IPS-20b (cell line): ENCODE results near the gene LINGO3.
A peak's percentile ranks its signal among the peaks of the same experiment; 100 is the strongest.

ENCODE experiments used
- H3K27ac ChIP-seq: one replicate; pipeline ENCODE4 v1.5.1; 2013; ENCODE audit warnings: low read length
- H3K27me3 ChIP-seq: 2 replicates; pipeline ENCODE4 v1.6.1; 2013; ENCODE audit warnings: mild to moderate bottlenecking, low read length, inconsistent platforms; ENCODE audit not compliant: insufficient read depth
- H3K36me3 ChIP-seq: 2 replicates; pipeline ENCODE4 v1.6.1; 2013; ENCODE audit warnings: low read depth, mild to moderate bottlenecking, inconsistent platforms, low read length, moderate library complexity; ENCODE audit not compliant: insufficient read depth
- H3K4me1 ChIP-seq: 2 replicates; pipeline ENCODE4 v1.6.1; 2013; ENCODE audit warnings: mild to moderate bottlenecking, control low read depth, inconsistent platforms, low read length, moderate library complexity; ENCODE audit not compliant: insufficient read depth
- H3K4me3 ChIP-seq: 2 replicates; pipeline ENCODE4 v1.5.1; 2013; ENCODE audit warnings: mild to moderate bottlenecking, low read length, inconsistent platforms
- H3K9ac ChIP-seq: 2 replicates; pipeline ENCODE4 v1.6.1; 2013; ENCODE audit warnings: low read depth, mild to moderate bottlenecking, inconsistent platforms, low read length, moderate library complexity
- H3K9me3 ChIP-seq: 2 replicates; pipeline ENCODE4 v1.6.1; 2013; ENCODE audit warnings: mild to moderate bottlenecking, low read depth, low read length, inconsistent platforms; ENCODE audit not compliant: insufficient read depth

Gene LINGO3

GRCh38 chr19:2309734-2310362, 1.9 kb upstream of the LINGO3 start:
- H3K4me1 ChIP-seq: no peaks in the 10 kb centered on the region
- peaks cover 49% of the 10 kb centered on the region for H3K27me3 ChIP-seq
- no peaks in the 10 kb centered on the region for H3K36me3 ChIP-seq
- no peak overlapping the region for H3K9ac ChIP-seq
- no peak overlapping the region for H3K27ac ChIP-seq
- peaks cover 2% of the 10 kb centered on the region for H3K9me3 ChIP-seq
- H3K4me3 ChIP-seq: no peak overlapping the region

DNA sequence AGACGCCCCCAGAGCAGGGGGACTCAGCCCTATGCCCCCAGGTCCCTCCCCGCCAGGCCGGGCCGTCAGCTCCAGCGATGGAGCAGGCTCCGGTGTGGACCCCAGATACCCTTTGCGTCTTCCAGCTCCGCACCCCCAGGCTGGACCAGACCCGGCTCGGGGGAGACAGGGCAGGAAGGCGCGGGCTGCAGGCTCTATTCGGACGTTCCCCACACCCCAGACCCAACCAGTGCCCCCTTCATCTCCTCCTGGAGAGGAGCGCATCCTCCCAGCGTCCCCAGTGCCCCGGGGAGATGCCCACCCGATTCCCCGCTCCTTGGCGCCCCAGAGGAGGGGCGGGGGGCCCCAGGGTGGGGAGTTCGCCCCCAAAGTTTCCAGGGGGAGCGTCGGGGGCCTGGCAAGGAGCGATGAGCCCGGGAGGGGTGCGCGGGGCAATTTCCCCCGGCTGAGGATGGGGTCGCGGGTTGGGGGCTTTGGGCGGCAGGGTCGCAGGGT, 389 bp downstream of the LINGO3 start:
- H3K36me3 ChIP-seq: no peaks in the 10 kb centered on the region
- no peak overlapping the region for H3K27ac ChIP-seq
- no peak overlapping the region; the same call in 1 of the 2 replicates for H3K4me3 ChIP-seq
- H3K27me3 ChIP-seq: peaks cover 62% of the 10 kb centered on the region
- no peak overlapping the region for H3K9ac ChIP-seq
- H3K9me3 ChIP-seq: no peaks in the 10 kb centered on the region
- H3K4me1 ChIP-seq: peaks cover 4% of the 10 kb centered on the region; the same call in 1 of the 2 replicates

- H3K27ac ChIP-seq: no peak overlapping the region
- H3K36me3 ChIP-seq: no peaks in the 10 kb centered on the region
- H3K9ac ChIP-seq: no peak overlapping the region
- no peak overlapping the region for H3K4me3 ChIP-seq
- H3K4me1 ChIP-seq: peaks cover 4% of the 10 kb centered on the region; the same call in 1 of the 2 replicates
- peaks cover 68% of the 10 kb centered on the region for H3K27me3 ChIP-seq
- no peaks in the 10 kb centered on the region for H3K9me3 ChIP-seq
Measured at GRCh38 chr19:2306971-2307370, 983 bp downstream of the LINGO3 start.

DNA sequence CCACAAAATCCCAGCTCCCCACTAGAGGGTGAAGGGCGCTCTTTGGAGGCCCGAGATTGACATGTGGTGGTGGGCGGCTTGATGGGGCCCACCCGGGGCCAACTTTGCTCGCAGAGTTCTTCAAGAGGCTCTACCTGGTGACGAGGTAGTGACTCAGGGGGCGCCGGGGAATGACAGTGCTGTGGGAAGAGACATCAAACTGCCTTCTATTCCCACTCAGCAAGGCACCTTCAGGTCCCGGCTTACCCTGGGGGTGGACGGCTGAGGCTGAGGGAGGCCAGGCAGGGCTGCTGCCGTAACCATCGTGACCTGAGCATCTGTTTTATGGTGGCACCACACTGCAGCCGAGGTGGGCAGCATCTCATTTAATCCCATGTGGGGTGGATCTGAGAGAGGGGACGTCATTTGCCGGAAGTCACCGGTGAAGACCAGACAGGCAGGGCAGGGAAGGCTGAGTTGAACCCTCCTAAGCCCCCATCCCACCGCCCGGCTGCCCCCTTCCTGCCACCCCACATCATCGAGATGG, 1.6 kb downstream of the LINGO3 start:
- Histone ChIP-seq H3K27ac (no peak overlapping the region), H3K27me3 (peaks cover 71% of the 10 kb centered on the region), H3K9ac (no peak overlapping the region), H3K9me3 (no peaks in the 10 kb centered on the region), H3K36me3 (no peaks in the 10 kb centered on the region), H3K4me3 (no peak overlapping the region), H3K4me1 (peaks cover 4% of the 10 kb centered on the region; the same call in 1 of the 2 replicates)

DNA sequence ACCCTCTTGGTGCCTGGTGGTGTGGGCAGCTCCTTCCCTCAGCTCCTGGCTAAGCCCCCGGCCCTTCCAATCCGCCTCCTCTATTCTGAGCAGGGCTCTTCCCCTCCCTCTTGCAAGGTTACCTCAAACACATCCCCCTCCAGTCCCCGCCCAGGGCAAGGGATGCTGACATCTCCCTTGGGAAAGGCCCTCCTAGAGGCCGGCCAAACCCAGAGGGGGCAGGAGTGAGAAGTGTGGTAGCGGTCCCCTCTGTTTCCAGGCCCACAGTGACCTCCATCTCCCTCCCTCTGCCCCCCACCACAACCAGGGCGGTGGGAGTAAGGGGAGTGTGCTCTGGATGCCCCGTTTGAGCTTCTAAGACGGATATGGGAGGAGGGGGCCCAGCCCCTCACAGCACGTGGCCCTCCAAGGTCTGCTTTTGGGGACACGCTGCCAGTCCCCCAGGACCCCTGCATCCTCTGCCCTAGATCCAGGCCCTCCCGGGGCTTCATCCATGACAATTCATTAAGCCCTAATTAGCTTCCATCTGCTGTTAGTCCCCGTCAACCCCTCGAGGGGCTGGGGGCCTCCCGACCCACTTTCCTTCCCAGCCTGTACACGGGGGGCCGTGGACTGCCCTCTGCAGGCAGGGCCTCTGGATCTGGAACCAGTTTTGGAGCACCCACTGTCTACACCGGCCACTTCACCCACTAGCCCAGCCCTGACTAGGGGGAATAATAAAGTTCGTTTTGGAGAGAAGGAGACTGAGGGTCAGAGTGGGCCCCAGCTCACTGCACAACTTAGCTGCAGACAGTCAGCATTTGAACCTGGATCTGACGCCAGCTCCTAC, 2.3 kb downstream of the LINGO3 start:
- no peaks in the 10 kb centered on the region for H3K9me3 ChIP-seq
- no peak overlapping the region for H3K4me3 ChIP-seq
- peaks cover 4% of the 10 kb centered on the region; the same call in 1 of the 2 replicates for H3K4me1 ChIP-seq
- H3K27ac ChIP-seq: no peak overlapping the region
- no peak overlapping the region for H3K9ac ChIP-seq
- H3K27me3 ChIP-seq: peaks cover 71% of the 10 kb centered on the region
- no peaks in the 10 kb centered on the region for H3K36me3 ChIP-seq

- Histone ChIP-seq H3K27ac (no peak overlapping the region), H3K9me3 (no peaks in the 10 kb centered on the region), H3K9ac (no peak overlapping the region), H3K4me1 (peaks cover 4% of the 10 kb centered on the region; the same call in 1 of the 2 replicates), H3K4me3 (no peak overlapping the region), H3K27me3 (peaks cover 51% of the 10 kb centered on the region), H3K36me3 (no peaks in the 10 kb centered on the region)
Measured at GRCh38 chr19:2303211-2303798, 4.6 kb downstream of the LINGO3 start.

DNA sequence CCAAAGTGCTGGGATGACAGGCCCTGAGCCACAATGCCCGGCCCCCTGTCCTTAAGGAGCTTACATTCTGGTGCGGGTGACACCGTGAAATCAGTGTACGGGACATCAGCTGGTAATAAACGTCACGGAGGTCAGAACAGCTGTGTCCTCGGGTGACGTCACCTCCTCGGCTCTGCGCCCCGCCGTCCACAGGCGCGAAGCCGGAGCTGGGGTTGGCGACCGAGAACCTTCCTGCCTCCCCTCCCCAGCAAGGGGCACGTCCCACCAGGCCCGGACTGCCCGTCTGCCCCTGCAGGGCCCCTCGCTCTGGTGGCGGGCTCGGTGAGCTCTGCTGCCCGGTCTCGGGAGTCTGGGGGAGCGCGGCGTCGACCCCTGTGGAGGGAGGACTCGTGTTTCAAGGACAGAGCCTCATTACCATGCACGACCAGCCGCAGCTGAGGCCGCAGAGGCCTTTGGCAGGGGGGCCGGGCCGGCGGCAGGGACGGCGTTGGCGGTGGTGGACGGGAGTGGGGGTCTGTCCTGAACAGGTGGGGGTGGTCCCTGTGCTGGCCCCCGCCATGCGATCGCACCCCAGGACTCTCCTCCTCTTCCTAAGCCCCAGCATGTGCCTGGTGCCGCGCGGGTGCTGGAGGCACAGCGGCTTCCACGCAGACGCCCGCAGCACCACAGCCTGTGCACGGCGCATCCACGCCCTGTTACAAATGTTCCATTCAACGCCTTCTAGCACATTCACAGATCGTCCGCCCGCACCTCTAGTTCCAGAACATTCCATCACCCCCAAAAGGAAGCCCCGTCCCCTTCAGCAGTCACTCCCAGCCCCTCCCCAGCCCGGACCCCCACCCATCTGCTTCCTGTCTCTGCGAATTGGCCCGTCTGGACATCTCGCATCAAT, 5.4 kb downstream of the LINGO3 start:
- no peaks in the 10 kb centered on the region for H3K9me3 ChIP-seq
- H3K9ac ChIP-seq: no peak overlapping the region
- no peak overlapping the region for H3K27ac ChIP-seq
- peak overlapping the region; percentile 47; the same call in 1 of the 2 replicates for H3K4me3 ChIP-seq
- peaks cover 4% of the 10 kb centered on the region; the same call in 1 of the 2 replicates for H3K4me1 ChIP-seq
- no peaks in the 10 kb centered on the region for H3K36me3 ChIP-seq
- H3K27me3 ChIP-seq: peaks cover 45% of the 10 kb centered on the region

- no peak overlapping the region for H3K27ac ChIP-seq
- no peaks in the 10 kb centered on the region for H3K9me3 ChIP-seq
- H3K4me1 ChIP-seq: peaks cover 4% of the 10 kb centered on the region; the same call in 1 of the 2 replicates
- H3K9ac ChIP-seq: no peak overlapping the region
- H3K27me3 ChIP-seq: peaks cover 31% of the 10 kb centered on the region
- no peak overlapping the region for H3K4me3 ChIP-seq
- no peaks in the 10 kb centered on the region for H3K36me3 ChIP-seq
Measured at GRCh38 chr19:2300533-2300932, 7.4 kb downstream of the LINGO3 start.

GRCh38 chr19:2296141-2296540, 11.8 kb downstream of the LINGO3 start:
- Histone ChIP-seq H3K4me3 (no peak overlapping the region), H3K27me3 (peaks cover 50% of the 10 kb centered on the region), H3K36me3 (no peaks in the 10 kb centered on the region), H3K9me3 (no peaks in the 10 kb centered on the region), H3K27ac (no peak overlapping the region), H3K9ac (no peak overlapping the region), H3K4me1 (no peaks in the 10 kb centered on the region)

- Histone ChIP-seq H3K36me3 (no peaks in the 10 kb centered on the region), H3K27ac (no peak overlapping the region), H3K4me1 (no peaks in the 10 kb centered on the region; the same call in 1 of the 2 replicates), H3K9me3 (no peaks in the 10 kb centered on the region; the same call in 1 of the 2 replicates), H3K9ac (no peak overlapping the region), H3K4me3 (no peak overlapping the region), H3K27me3 (peaks cover 63% of the 10 kb centered on the region)
Measured at GRCh38 chr19:2294687-2295335, 13.1 kb downstream of the LINGO3 start.
